ENCODE data around the gene SH3PXD2A. TPM values are rescaled to one million over a fixed set of nuclear protein-coding genes. Genes with fewer than 3 reads are reported as not detected.

The SH3PXD2A gene
- total and polyA plus RNA-seq, 9 of the 15 experiments (the other 6 are each of a cell fraction or from before 2014, with no cell fraction given), result 0.41 to 9.3 (median 2.5) TPM

- TF ChIP-seq ZBTB11 (CRISPR knock-in tag; IDR thresholded peaks at IDR 0.05), result no peak
These were observed 86.2 kb downstream of the SH3PXD2A start (continued) for GRCh38 chr10:103769176-103769575.

- no TSS peak for BruUV-seq (replicated peaks)
- H3K9ac ChIP-seq (ENCODE audit: insufficient read depth in 1 of 2, low read depth in 2 of 2, low read length in 2 of 2), result no peak overlapping the region
- TF ChIP-seq ZNF274 (IDR thresholded peaks at IDR 0.05; ENCODE audit: borderline replicate concordance, low read depth, low read length) (no peak), CBFA2T2 (conservative IDR thresholded peaks at IDR 0.05) (no peak), MAFG (tag; conservative IDR thresholded peaks at IDR 0.05) (no peak), CCNT2 (IDR thresholded peaks at IDR 0.05; ENCODE audit: borderline replicate concordance, extremely low read depth, insufficient read length, low read depth, low read length) (no peak), PYGO2 (tag; IDR thresholded peaks at IDR 0.05) (no peak), IRF1 (CRISPR knock-in tag; IDR thresholded peaks at IDR 0.05; ENCODE audit: borderline replicate concordance) (no peak), PTTG1 (tag; IDR thresholded peaks at IDR 0.05; ENCODE audit: low read depth) (no peak), NFATC3 (IDR thresholded peaks at IDR 0.05) (no peak), KLF6 (CRISPR knock-in tag; IDR thresholded peaks at IDR 0.05; ENCODE audit: borderline replicate concordance) (no peak), U2AF2 (optimal IDR thresholded peaks at IDR 0.05; ENCODE audit: low read depth, low read length) (no peak), YBX1 (IDR thresholded peaks at IDR 0.05) (no peak), MAZ (CRISPR knock-in tag; conservative IDR thresholded peaks at IDR 0.05 in 1 of 2, IDR thresholded peaks at IDR 0.05 in 1 of 2) (no peak), SRSF3 (IDR thresholded peaks at IDR 0.05; ENCODE audit: insufficient read depth, low read length) (no peak), SOX6 (IDR thresholded peaks at IDR 0.05) (no peak), ZNF124 (CRISPR knock-in tag; IDR thresholded peaks at IDR 0.05) (no peak), ARID1B (IDR thresholded peaks at IDR 0.05) (no peak), SMAD3 (CRISPR knock-in tag; conservative IDR thresholded peaks at IDR 0.05) (no peak)
- no peak overlapping the region for H2AFZ ChIP-seq (ENCODE audit: low read depth, low read length)
- peaks cover 0 to 22% of the 10 kb centered on the region in 2 experiments; a peak in 2 of 5 replicates for H3K27me3 ChIP-seq (ENCODE audit: control insufficient read depth in 2 of 2, insufficient read depth in 2 of 2, low read length in 2 of 2)
- H3K4me2 ChIP-seq (ENCODE audit: insufficient read depth, low read length), result no peak overlapping the region
- ATAC-seq (no peak), DNase-seq (ENCODE audit: extremely low read depth in 1 of 4, low spot score in 3 of 4) (no peak), FAIRE-seq (no peak)
- WGBS (ENCODE audit: insufficient coverage, low coverage, missing lambda C conversion rate), result 26% methylated on average over 11 of the region's 11 CpGs
- intact Hi-C loops (cut with micrococcal nuclease), result no loop called here
- no peaks in the 10 kb centered on the region; the same call in 1 of the 2 replicates for H4K20me1 ChIP-seq (replicated peaks; ENCODE audit: control insufficient read depth, insufficient read depth, low read length)
- H3K4me1 ChIP-seq (replicated peaks in 1 of 2; ENCODE audit: control insufficient read depth in 2 of 2, insufficient read depth in 2 of 2, low read length in 2 of 2), result peaks cover 9 to 12% of the 10 kb centered on the region in 2 experiments; a peak in 4 of 5 replicates
- in situ Hi-C loops (cut with MboI), result no loop called here
- CTCF ChIA-PET (ENCODE audit: low intra/inter-chr PET ratio), result no interaction called here
- no peaks in the 10 kb centered on the region for H3K36me3 ChIP-seq (ENCODE audit: control insufficient read depth, insufficient read depth, low read length)
- H3K9me1 ChIP-seq (ENCODE audit: control insufficient read depth, insufficient read depth, low read length), result no peaks in the 10 kb centered on the region
- no peaks in the 10 kb centered on the region for H3K9me3 ChIP-seq (replicated peaks; ENCODE audit: control insufficient read depth, insufficient read depth, low read depth, low read length)
- no peak overlapping the region for H3K4me3 ChIP-seq
- H3K79me2 ChIP-seq (ENCODE audit: control insufficient read depth, insufficient read depth, low read length), result no peaks in the 10 kb centered on the region
- POLR2A ChIA-PET, result no interaction called here
- no peak overlapping the region for H3K27ac ChIP-seq (ENCODE audit: extremely low read depth, low read depth, low read length)
These were observed 87.0 kb downstream of the SH3PXD2A start for GRCh38 chr10:103768345-103768744.

Data from K562 (cell line).